H1 (cell line): ENCODE results near the gene USP20.

Experiments used
- CTCF ChIP-seq, 3 experiments: IDR thresholded peaks; 1 replicate in 2 of 3; 2 replicates in 1 of 3; pipeline versions ENCODE4 v1.5.1 to v1.6.1; 2011; ENCODE audit warnings: low read length in 3 of 3, mild to moderate bottlenecking in 3 of 3, inconsistent platforms in 2 of 3, low read depth in 1 of 3, moderate library complexity in 1 of 3; ENCODE audit not compliant: insufficient read depth in 1 of 3; ENCODE audit errors: control extremely low read depth in 1 of 3
- EGR1 ChIP-seq: IDR thresholded peaks from 2 replicates; pipeline ENCODE4 v1.6.1; 2011; ENCODE audit warnings: low read depth, low read length, borderline replicate concordance
- JUN ChIP-seq: IDR thresholded peaks from 2 replicates; pipeline ENCODE4 v1.6.1; 2011; ENCODE audit warnings: low read depth, mild to moderate bottlenecking, improper control_type of control experiment, low read length
- KDM1A ChIP-seq: fragments of 200-600, 300-600 bp; sonication (generic); IDR thresholded peaks from 2 replicates; pipeline ENCODE4 v1.7.1; 2016; ENCODE audit warnings: mild to moderate bottlenecking, low read length, borderline replicate concordance
- NANOG ChIP-seq: IDR thresholded peaks from 2 replicates; pipeline ENCODE4 v1.6.1; 2011; ENCODE audit warnings: low read length, low read depth, mild to moderate bottlenecking, inconsistent platforms; ENCODE audit not compliant: insufficient read depth, poor library complexity, severe bottlenecking
- RNF2 ChIP-seq: fragments of 200-900, 300-1000 bp; sonication (generic); IDR thresholded peaks from 2 replicates; pipeline ENCODE4 v1.7.1; 2016; ENCODE audit warnings: borderline replicate concordance, low read depth, mild to moderate bottlenecking, antibody characterized with exemption, low read length; ENCODE audit not compliant: poor library complexity, severe bottlenecking; ENCODE audit errors: missing control alignments
- SUZ12 ChIP-seq: fragments of 200-600 bp; sonication (generic); IDR thresholded peaks from 2 replicates; pipeline ENCODE4 v1.6.1; 2012; ENCODE audit warnings: mild to moderate bottlenecking, inconsistent platforms, low read length, moderate library complexity, mixed read lengths
- TCF12 ChIP-seq: IDR thresholded peaks from 2 replicates; pipeline ENCODE4 v1.6.1; 2011; ENCODE audit warnings: low read depth, mild to moderate bottlenecking, low read length

DNA sequence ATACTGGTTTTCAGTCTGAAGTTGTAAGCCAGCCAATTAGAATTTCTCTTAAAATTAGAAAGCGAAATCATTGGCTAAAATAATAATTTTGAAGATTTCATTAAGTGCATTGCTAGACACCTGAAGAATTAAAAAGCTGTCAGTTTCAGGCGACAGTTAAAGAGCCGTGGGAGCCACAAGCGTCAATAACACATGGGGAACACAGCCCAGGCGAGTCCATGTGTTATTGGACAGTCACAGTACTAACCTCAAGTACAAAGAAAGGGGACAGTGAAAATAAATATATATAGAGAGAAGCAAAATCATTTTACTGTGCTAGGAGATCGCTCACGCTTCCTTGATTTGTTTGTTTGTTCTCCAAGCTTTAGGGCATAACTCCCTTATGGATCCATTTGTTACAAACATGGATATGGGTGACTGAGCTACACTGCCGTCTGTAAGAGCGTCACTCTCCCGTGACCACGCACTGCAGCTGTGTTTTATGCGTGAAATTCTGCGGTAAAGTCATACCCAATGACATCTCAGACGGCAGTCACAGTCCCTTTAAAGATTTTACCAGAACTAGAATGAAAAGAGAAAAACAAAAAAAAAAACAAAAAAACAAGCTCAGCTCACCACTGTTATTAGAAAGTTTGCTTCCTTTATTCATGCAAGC lies 83.2 kb downstream of the USP20 start:
- TF ChIP-seq NANOG (no peak), JUN (no peak), EGR1 (no peak), SUZ12 (no peak), KDM1A (no peak), RNF2 (no peak), CTCF (IDR thresholded peaks at IDR 0.05; ENCODE audit: control extremely low read depth in 1 of 3, insufficient read depth in 1 of 3, low read depth in 1 of 3, low read length in 3 of 3) (no peak), TCF12 (no peak)
